ENCODE measurements around the gene LSS.

LSS gene

DNA sequence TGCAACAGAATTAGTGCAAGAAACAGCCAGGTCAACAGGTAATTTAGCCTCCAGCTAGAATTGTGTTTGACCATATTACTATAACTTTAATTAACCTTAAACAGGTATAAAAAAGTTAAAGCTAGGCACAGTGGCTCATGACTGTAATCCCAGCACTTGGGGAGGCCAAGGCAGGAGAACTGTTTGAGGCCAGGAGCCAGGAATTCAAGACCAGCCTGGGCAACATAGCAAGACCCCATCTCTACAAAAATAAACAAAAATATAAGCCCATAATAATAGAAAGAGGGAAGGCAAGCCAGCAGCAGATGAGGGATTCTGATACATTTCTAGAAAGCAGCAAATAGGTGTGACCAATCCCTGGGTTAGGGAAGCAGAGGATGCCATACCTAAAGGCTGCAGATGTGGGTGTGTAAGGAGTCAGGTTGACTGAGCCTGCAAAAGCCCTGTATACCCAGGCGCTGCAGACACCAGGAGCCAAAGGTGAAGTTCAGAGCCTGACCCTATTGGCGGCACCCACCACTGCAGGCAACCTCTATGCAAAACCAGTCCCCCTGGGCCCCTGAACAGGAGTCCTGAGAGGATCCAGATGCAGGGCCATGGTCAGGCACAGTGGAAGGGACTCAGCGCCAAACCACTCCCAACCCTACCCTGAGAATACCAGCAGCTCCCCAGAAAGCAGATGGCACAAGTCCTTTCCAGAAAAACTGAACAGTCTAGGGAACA lies 19.3 kb upstream of the LSS start:
- Histone ChIP-seq H3K4me2 (ENCODE audit: low read length) (no peak overlapping the region), H3K27ac (no peak overlapping the region), H3K79me2 (no peaks in the 10 kb centered on the region), H3K4me1 (no peaks in the 10 kb centered on the region), H3K9me3 (ENCODE audit: control insufficient read depth, low read length) (no peaks in the 10 kb centered on the region), H3K27me3 (ENCODE audit: control insufficient read depth, insufficient read depth, low read length) (no peaks in the 10 kb centered on the region), H3K9ac (no peak overlapping the region), H2AFZ (no peak overlapping the region), H3K36me3 (ENCODE audit: control insufficient read depth, insufficient read depth, low read length) (no peaks in the 10 kb centered on the region), H3K4me3 (ENCODE audit: low read depth, low read length) (no peak overlapping the region)
- TF ChIP-seq, protein P1, sequence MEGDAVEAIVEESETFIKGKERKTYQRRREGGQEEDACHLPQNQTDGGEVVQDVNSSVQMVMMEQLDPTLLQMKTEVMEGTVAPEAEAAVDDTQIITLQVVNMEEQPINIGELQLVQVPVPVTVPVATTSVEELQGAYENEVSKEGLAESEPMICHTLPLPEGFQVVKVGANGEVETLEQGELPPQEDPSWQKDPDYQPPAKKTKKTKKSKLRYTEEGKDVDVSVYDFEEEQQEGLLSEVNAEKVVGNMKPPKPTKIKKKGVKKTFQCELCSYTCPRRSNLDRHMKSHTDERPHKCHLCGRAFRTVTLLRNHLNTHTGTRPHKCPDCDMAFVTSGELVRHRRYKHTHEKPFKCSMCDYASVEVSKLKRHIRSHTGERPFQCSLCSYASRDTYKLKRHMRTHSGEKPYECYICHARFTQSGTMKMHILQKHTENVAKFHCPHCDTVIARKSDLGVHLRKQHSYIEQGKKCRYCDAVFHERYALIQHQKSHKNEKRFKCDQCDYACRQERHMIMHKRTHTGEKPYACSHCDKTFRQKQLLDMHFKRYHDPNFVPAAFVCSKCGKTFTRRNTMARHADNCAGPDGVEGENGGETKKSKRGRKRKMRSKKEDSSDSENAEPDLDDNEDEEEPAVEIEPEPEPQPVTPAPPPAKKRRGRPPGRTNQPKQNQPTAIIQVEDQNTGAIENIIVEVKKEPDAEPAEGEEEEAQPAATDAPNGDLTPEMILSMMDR (IDR thresholded peaks at IDR 0.05), result no peak

- Histone ChIP-seq H3K27ac (no peak overlapping the region), H3K9me3 (ENCODE audit: control insufficient read depth, low read length) (no peaks in the 10 kb centered on the region), H3K4me3 (ENCODE audit: low read depth, low read length) (no peak overlapping the region), H3K27me3 (ENCODE audit: control insufficient read depth, insufficient read depth, low read length) (no peaks in the 10 kb centered on the region), H3K4me2 (ENCODE audit: low read length) (no peak overlapping the region), H3K4me1 (no peaks in the 10 kb centered on the region), H2AFZ (no peak overlapping the region), H3K79me2 (no peaks in the 10 kb centered on the region), H3K9ac (no peak overlapping the region), H3K36me3 (ENCODE audit: control insufficient read depth, insufficient read depth, low read length) (no peaks in the 10 kb centered on the region)
- TF ChIP-seq, protein P1 (IDR thresholded peaks at IDR 0.05), result no peak
These were observed 17.8 kb upstream of the LSS start for GRCh38 chr21:46246345-46246744.

- H3K4me3 ChIP-seq (ENCODE audit: low read depth, low read length), result no peak overlapping the region
- no peaks in the 10 kb centered on the region for H3K79me2 ChIP-seq
- TF ChIP-seq, protein P1 (IDR thresholded peaks at IDR 0.05), result no peak
- no peaks in the 10 kb centered on the region for H3K27me3 ChIP-seq (ENCODE audit: control insufficient read depth, insufficient read depth, low read length)
- H3K9ac ChIP-seq, result no peak overlapping the region
- no peaks in the 10 kb centered on the region for H3K9me3 ChIP-seq (ENCODE audit: control insufficient read depth, low read length)
- no peaks in the 10 kb centered on the region for H3K36me3 ChIP-seq (ENCODE audit: control insufficient read depth, insufficient read depth, low read length)
- no peak overlapping the region for H3K4me2 ChIP-seq (ENCODE audit: low read length)
- H3K4me1 ChIP-seq, result no peaks in the 10 kb centered on the region
- H2AFZ ChIP-seq, result no peak overlapping the region
- H3K27ac ChIP-seq, result no peak overlapping the region
These were observed 16.8 kb upstream of the LSS start for GRCh38 chr21:46245213-46245915.

DNA sequence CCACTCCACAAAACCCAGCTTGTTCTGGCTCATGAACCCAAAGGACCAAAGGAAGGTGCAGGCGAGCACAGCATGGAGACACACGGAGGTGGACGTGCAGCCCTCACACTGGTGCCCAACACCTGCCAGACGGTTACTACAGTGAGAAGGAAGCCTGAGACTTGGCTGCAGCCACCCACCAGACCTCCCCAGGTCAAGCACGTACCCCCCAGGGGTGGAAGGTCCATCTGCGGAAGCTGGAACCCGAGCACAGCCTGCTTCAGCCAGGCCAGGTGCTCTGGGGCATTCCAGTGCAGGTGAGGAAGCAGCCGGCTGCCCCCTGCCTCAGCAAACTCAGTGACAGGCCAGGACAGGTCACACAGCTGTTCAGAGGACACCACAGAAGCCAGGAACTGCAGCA lies 16.0 kb upstream of the LSS start:
- TF ChIP-seq, protein P1 (IDR thresholded peaks at IDR 0.05), result no peak
- Histone ChIP-seq H3K4me3 (ENCODE audit: low read depth, low read length) (no peak overlapping the region), H3K79me2 (no peaks in the 10 kb centered on the region), H3K4me1 (no peaks in the 10 kb centered on the region), H3K36me3 (ENCODE audit: control insufficient read depth, insufficient read depth, low read length) (no peaks in the 10 kb centered on the region), H3K9ac (no peak overlapping the region), H3K4me2 (ENCODE audit: low read length) (no peak overlapping the region), H3K27me3 (ENCODE audit: control insufficient read depth, insufficient read depth, low read length) (no peaks in the 10 kb centered on the region), H3K27ac (no peak overlapping the region), H2AFZ (no peak overlapping the region), H3K9me3 (ENCODE audit: control insufficient read depth, low read length) (no peaks in the 10 kb centered on the region)
